Hepatocyte (in vitro differentiated cells): ENCODE results near the gene FZR1.

Experiments used
- EZH2 ChIP-seq: fragments of 200-600 bp; sonication (generic); IDR thresholded peaks from 2 replicates; pipeline ENCODE4 v1.6.1; 2016; ENCODE audit warnings: antibody characterized with exemption, mild to moderate bottlenecking, borderline replicate concordance
- TF ChIP-seq, protein P1 (sequence below): fragments of 200-600 bp; sonication (generic); IDR thresholded peaks from 2 replicates; pipeline ENCODE4 v1.5.1; 2016; ENCODE audit warnings: antibody characterized with exemption, mild to moderate bottlenecking; ENCODE audit not compliant: poor library complexity

GRCh38 chr19:3577723-3578344 lies 71.7 kb downstream of the FZR1 start:
- TF ChIP-seq, protein P1, sequence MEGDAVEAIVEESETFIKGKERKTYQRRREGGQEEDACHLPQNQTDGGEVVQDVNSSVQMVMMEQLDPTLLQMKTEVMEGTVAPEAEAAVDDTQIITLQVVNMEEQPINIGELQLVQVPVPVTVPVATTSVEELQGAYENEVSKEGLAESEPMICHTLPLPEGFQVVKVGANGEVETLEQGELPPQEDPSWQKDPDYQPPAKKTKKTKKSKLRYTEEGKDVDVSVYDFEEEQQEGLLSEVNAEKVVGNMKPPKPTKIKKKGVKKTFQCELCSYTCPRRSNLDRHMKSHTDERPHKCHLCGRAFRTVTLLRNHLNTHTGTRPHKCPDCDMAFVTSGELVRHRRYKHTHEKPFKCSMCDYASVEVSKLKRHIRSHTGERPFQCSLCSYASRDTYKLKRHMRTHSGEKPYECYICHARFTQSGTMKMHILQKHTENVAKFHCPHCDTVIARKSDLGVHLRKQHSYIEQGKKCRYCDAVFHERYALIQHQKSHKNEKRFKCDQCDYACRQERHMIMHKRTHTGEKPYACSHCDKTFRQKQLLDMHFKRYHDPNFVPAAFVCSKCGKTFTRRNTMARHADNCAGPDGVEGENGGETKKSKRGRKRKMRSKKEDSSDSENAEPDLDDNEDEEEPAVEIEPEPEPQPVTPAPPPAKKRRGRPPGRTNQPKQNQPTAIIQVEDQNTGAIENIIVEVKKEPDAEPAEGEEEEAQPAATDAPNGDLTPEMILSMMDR, result no peak
- no peak for TF ChIP-seq EZH2
